Measurements from ENCODE around the gene TOMM7. TPM values are rescaled to one million over a fixed set of nuclear protein-coding genes. Genes with fewer than 3 reads are reported as not detected.
A peak's percentile ranks its signal among the peaks of the same experiment; 100 is the strongest.

The TOMM7 gene
- 588 and 703 TPM in 2 replicates for total RNA-seq (2021)
- percentile 97 among the genes with signal in this experiment for Bru-seq, nascent RNA
- BruChase-seq, experiment 1, labeled RNA remaining after a 2-hour chase = percentile 93 among the genes with signal in this experiment
- percentile 85 among the genes with signal in this experiment for BruChase-seq, experiment 2, labeled RNA remaining after a 6-hour chase
- long read RNA-seq, transcript TOMM7-204 (2 exons, 731 nt) = minor isoform, 28 of 528 reads
- long read RNA-seq, transcript TOMM7-201 (3 exons, 778 nt) = major isoform, 477 of 528 reads
- long read RNA-seq, partial matches to known transcripts = 18 of 528 reads
- long read RNA-seq, other reads (novel, unspliced or antisense) = 3 of 528 reads

DNA sequence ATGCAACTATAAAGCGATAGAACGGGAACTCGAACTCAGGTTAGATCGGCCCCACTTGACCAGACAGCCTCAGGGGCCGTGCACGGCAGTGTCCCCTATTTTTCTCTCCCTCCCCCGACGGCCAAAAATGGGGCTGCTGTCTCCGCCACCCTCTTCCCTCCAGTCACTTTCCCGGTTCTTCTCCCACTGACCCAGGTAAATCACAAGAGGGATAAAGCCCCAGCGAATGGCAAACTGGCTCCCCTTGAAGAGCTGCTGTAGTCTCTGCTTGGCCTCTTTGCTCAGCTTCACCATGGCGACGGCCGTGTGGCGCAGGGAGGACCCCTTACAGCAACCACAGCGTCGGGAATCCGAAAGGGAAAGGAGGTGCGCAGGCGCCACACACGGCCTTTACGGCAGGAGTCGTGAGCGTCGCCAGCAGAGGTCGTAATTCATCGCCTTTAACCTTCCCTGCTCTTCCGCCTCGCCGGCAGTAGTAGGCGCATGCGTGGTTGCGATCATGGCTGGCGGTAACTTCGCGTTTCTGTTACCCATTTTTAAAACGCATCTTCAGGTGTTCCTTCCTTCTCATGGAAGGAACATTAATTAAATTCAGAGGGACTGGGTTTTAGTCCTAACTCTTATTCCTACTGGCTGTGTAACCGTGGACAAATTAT, at the start of gene TOMM7:
Gene TOMM7 (minus strand): TSS at position 364 of the 656 bp plus-strand sequence. CDS start 70 bp downstream, at position 294.
- no TSS peak for BruUV-seq (replicated peaks)
- peak within 1 kb of the TSS; percentile 33 for H3K27ac ChIP-seq
- H3K36me3 ChIP-seq (ENCODE audit: low read depth) = peaks cover 7% of the 10 kb centered on the region
- H3F3A ChIP-seq (ENCODE audit: insufficient read depth, low read depth) = 0 out of 2 replicates have a peak, but pooled peaks cover 7% of the 10 kb centered on the region
- no peaks in the 10 kb centered on the region for H3K27me3 ChIP-seq (ENCODE audit: insufficient read depth, low read depth)
- TF ChIP-seq EZH2 (IDR thresholded peaks at IDR 0.05; ENCODE audit: low read depth) = no peak
- TF ChIP-seq, protein P1, sequence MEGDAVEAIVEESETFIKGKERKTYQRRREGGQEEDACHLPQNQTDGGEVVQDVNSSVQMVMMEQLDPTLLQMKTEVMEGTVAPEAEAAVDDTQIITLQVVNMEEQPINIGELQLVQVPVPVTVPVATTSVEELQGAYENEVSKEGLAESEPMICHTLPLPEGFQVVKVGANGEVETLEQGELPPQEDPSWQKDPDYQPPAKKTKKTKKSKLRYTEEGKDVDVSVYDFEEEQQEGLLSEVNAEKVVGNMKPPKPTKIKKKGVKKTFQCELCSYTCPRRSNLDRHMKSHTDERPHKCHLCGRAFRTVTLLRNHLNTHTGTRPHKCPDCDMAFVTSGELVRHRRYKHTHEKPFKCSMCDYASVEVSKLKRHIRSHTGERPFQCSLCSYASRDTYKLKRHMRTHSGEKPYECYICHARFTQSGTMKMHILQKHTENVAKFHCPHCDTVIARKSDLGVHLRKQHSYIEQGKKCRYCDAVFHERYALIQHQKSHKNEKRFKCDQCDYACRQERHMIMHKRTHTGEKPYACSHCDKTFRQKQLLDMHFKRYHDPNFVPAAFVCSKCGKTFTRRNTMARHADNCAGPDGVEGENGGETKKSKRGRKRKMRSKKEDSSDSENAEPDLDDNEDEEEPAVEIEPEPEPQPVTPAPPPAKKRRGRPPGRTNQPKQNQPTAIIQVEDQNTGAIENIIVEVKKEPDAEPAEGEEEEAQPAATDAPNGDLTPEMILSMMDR (conservative IDR thresholded peaks at IDR 0.05) = peak; percentile 65
- H3K4me3 ChIP-seq = peak within 1 kb of the TSS; percentile 99
- H4K20me1 ChIP-seq (ENCODE audit: insufficient read depth) = peaks cover 8% of the 10 kb centered on the region
- no peaks in the 10 kb centered on the region for H3K9me3 ChIP-seq (ENCODE audit: insufficient read depth, low read depth)
- CTCF ChIA-PET = interaction anchor here (0.5 to 1.0 kb wide), 3 partner anchors 37 to 95 kb away, joined by 3 read pairs; no protein-coding TSS in a partner anchor
- DNase-seq = peak; percentile 90 to 94
- POLR2A ChIA-PET (ENCODE audit: unreplicated experiment) = no interaction called here
- no peaks in the 10 kb centered on the region for H3K9me2 ChIP-seq (ENCODE audit: insufficient read depth)
- intact Hi-C loops (cut with micrococcal nuclease; ENCODE audit: unreplicated experiment) = loop anchor here (1.0 to 10.0 kb wide), 6 partner anchors 32 to 652 kb away; partner anchors contain the start of genes HYCC1, IGF2BP3 and IL6
- peak within 1 kb of the TSS; percentile 87 for H2AFZ ChIP-seq
- H3K79me2 ChIP-seq (ENCODE audit: low read depth) = peaks cover 40% of the 10 kb centered on the region
- peak within 1 kb of the TSS; percentile 81 for H3K4me2 ChIP-seq
- H3K4me1 ChIP-seq (replicated peaks; ENCODE audit: insufficient read depth) = peaks cover 29% of the 10 kb centered on the region

GRCh38 chr7:22872096-22872807, 49.6 kb upstream of the TOMM7 start:
- H3K4me1 ChIP-seq (replicated peaks; ENCODE audit: insufficient read depth) = no peaks in the 10 kb centered on the region
- BruUV-seq (replicated peaks) = no TSS peak
- CTCF ChIA-PET = no interaction called here
- no peak for DNase-seq
- intact Hi-C loops (cut with micrococcal nuclease; ENCODE audit: unreplicated experiment) = no loop called here
- H3K9me2 ChIP-seq (ENCODE audit: insufficient read depth) = no peaks in the 10 kb centered on the region
- TF ChIP-seq, protein P1 (conservative IDR thresholded peaks at IDR 0.05) = no peak
- TF ChIP-seq EZH2 (IDR thresholded peaks at IDR 0.05; ENCODE audit: low read depth) = no peak
- H2AFZ ChIP-seq = no peak overlapping the region
- no peak overlapping the region for H3K27ac ChIP-seq
- H3K4me3 ChIP-seq = no peak overlapping the region
- H3K36me3 ChIP-seq (ENCODE audit: low read depth) = no peaks in the 10 kb centered on the region
- no peaks in the 10 kb centered on the region for H3K27me3 ChIP-seq (ENCODE audit: insufficient read depth, low read depth)
- POLR2A ChIA-PET (ENCODE audit: unreplicated experiment) = no interaction called here
- no peaks in the 10 kb centered on the region for H3F3A ChIP-seq (ENCODE audit: insufficient read depth, low read depth)
- no peaks in the 10 kb centered on the region for H3K79me2 ChIP-seq (ENCODE audit: low read depth)
- no peaks in the 10 kb centered on the region for H3K9me3 ChIP-seq (ENCODE audit: insufficient read depth, low read depth)
- no peaks in the 10 kb centered on the region; the same call in 1 of the 2 replicates for H4K20me1 ChIP-seq (ENCODE audit: insufficient read depth)
- H3K4me2 ChIP-seq = no peak overlapping the region

DNA sequence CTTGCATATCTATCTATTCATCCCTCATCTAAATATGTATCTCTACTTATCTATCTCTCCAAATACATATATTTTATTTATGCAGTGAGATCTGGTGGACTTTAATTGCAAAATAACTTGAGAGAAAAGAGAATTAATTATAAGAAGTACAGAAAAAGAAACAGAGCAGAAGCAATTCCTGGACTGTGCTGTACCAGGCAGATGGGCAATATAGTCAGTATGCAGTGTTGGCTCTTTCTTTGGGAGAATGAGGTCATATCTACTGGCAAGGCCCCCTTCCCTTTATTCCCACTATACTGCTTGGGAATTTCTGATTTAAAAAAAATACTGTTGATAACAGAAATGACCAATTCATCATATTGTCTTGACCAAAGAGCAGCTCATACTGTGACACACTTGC, 49.0 kb upstream of the TOMM7 start:
- Histone ChIP-seq H3K4me3 (no peak overlapping the region), H3K4me1 (replicated peaks; ENCODE audit: insufficient read depth) (no peaks in the 10 kb centered on the region)

More for the DNA sequence above, 49.0 kb upstream of the TOMM7 start:
- Histone ChIP-seq H4K20me1 (ENCODE audit: insufficient read depth) (no peaks in the 10 kb centered on the region; the same call in 1 of the 2 replicates), H3K4me2 (no peak overlapping the region), H2AFZ (no peak overlapping the region), H3K27me3 (ENCODE audit: insufficient read depth, low read depth) (no peaks in the 10 kb centered on the region), H3K36me3 (ENCODE audit: low read depth) (no peaks in the 10 kb centered on the region), H3K9me3 (ENCODE audit: insufficient read depth, low read depth) (no peaks in the 10 kb centered on the region), H3K27ac (no peak overlapping the region), H3F3A (ENCODE audit: insufficient read depth, low read depth) (no peaks in the 10 kb centered on the region), H3K9me2 (ENCODE audit: insufficient read depth) (no peaks in the 10 kb centered on the region), H3K79me2 (ENCODE audit: low read depth) (no peaks in the 10 kb centered on the region)
- no TSS peak for BruUV-seq (replicated peaks)
- TF ChIP-seq, protein P1 (conservative IDR thresholded peaks at IDR 0.05) = no peak
- TF ChIP-seq EZH2 (IDR thresholded peaks at IDR 0.05; ENCODE audit: low read depth) = no peak
- intact Hi-C loops (cut with micrococcal nuclease; ENCODE audit: unreplicated experiment) = no loop called here
- no peak for DNase-seq
- ChIA-PET CTCF (interaction anchor here (0.5 kb wide), 1 partner anchor 670 kb away, joined by 5 read pairs; no protein-coding TSS in a partner anchor), POLR2A (ENCODE audit: unreplicated experiment) (no interaction called here)

Data from PC-9 (cell line).